Kidney (tissue), 14 donors: ENCODE data around the gene FAM83E. TPM values are rescaled to one million over a fixed set of nuclear protein-coding genes. Genes with fewer than 3 reads are reported as not detected.
A peak's percentile ranks its signal among the peaks of the same experiment; 100 is the strongest.

Experiments used
- DNase-seq, 5 donors: peaks; one replicate each; pipeline ENCODE4 v3.0.0-alpha.2; 2013 to 2020
- FAIRE-seq: peaks from 2 replicates; lab custom pipeline; 2012; peaks lifted over from hg19 to GRCh38; lab: Jason Lieb, UNC
- H3K27ac ChIP-seq, 2 donors: one replicate each; pipeline ENCODE4 v1.7.0; 2013; ENCODE audit warnings: low read depth in 2 of 2, low read length in 2 of 2, inconsistent platforms in 1 of 2
- H3K27me3 ChIP-seq: one replicate; pipeline ENCODE4 v1.7.1; 2013; ENCODE audit warnings: low read length, inconsistent platforms; ENCODE audit not compliant: control insufficient read depth, insufficient read depth
- H3K36me3 ChIP-seq, 3 donors: one replicate each; pipeline versions ENCODE4 v1.7.0 to v1.7.1; 2013; ENCODE audit warnings: low read length in 3 of 3, control low read depth in 1 of 3, inconsistent platforms in 1 of 3; ENCODE audit not compliant: insufficient read depth in 3 of 3, control insufficient read depth in 2 of 3
- H3K4me1 ChIP-seq, 3 donors: one replicate each; pipeline versions ENCODE4 v1.7.0 to v1.7.1; 2013; ENCODE audit warnings: low read length in 3 of 3, inconsistent platforms in 1 of 3, low read depth in 1 of 3; ENCODE audit not compliant: control insufficient read depth in 2 of 3, insufficient read depth in 2 of 3
- H3K4me3 ChIP-seq, 3 donors: one replicate each; pipeline versions ENCODE4 v1.7.0 to v1.8.1; 2013; ENCODE audit warnings: low read length in 3 of 3, control low read depth in 1 of 3, inconsistent platforms in 1 of 3
- H3K9ac ChIP-seq, 3 donors: one replicate each; pipeline versions ENCODE4 v1.7.0 to v1.7.1; 2013; ENCODE audit warnings: low read length in 3 of 3, control low read depth in 1 of 3, inconsistent platforms in 1 of 3
- H3K9me3 ChIP-seq, 3 donors: one replicate each; pipeline versions ENCODE4 v1.7.0 to v1.7.1; 2013; ENCODE audit warnings: low read length in 3 of 3, control low read depth in 1 of 3, inconsistent platforms in 1 of 3; ENCODE audit not compliant: control insufficient read depth in 2 of 3, insufficient read depth in 1 of 3
- CTCF ChIP-seq: IDR thresholded peaks from 3 replicates; pipeline ENCODE4 v1.5.1; 2012; ENCODE audit warnings: mild to moderate bottlenecking, moderate library complexity, borderline replicate concordance; ENCODE audit not compliant: insufficient read depth; ENCODE audit errors: extremely low read depth
- intact Hi-C: fragments of 100-400 bp; cut with DNase I; formaldehyde crosslinking; loops from one replicate; pipeline ENCODE4 v1.11.1; 2022
- polyA plus RNA-seq: library from polyadenylated mRNA; stranded (reverse); fragments of 350-450 nt; fragmentation: Illumina TruSeq; extraction: RNeasy Lipid Tissue Mini Kit (QIAGEN cat#74804); gene quantifications from one replicate; pipeline ENCODE4 v1.2.3, GENCODE V29; 2014; ENCODE audit warnings: low read depth, low replicate concordance; ENCODE audit not compliant: insufficient read depth
- total RNA-seq: library from RNA; stranded (reverse); fragmentation: NEBNext Ultra II Directional; extraction: Animal tissue kit (Norgen Biotek cat#: 25700); gene quantifications from one replicate; pipeline ENCODE4 v1.2.1, GENCODE V29; 2021
- donor health status: control.
- donor health status: control.
- donor health status: control.
- donor health status: control.
- donor health status: control.
- donor health status: DM: yes; HTN: yes; CAD: no.
- donor health status: Normal renal cell carcinoma (clear cell type).

Gene FAM83E
- total and polyA plus RNA-seq, 2 donors from 2014 or later, result 0.41 to 15.9 TPM

GRCh38 chr19:48575931-48576622, 38.8 kb downstream of the FAM83E start:
- TF ChIP-seq CTCF, result no peak
- FAIRE-seq, result no peak

GRCh38 chr19:48573163-48573505, 41.7 kb downstream of the FAM83E start:
- TF ChIP-seq CTCF, result no peak
- Histone ChIP-seq H3K4me1 (peaks cover 0 to 4% (median 0%) of the 10 kb centered on the region in 3 donors), H3K27me3 (no peaks in the 10 kb centered on the region), H3K4me3 (no peak overlapping the region), H3K27ac (no peak overlapping the region), H3K36me3 (no peaks in the 10 kb centered on the region), H3K9ac (no peak overlapping the region), H3K9me3 (no peaks in the 10 kb centered on the region)
- intact Hi-C loops, result no loop called here
- FAIRE-seq (no peak), DNase-seq (peak in 2 of 5 donors; percentile 54 to 65)

More at GRCh38 chr19:48575931-48576622, 38.8 kb downstream of the FAM83E start:
- H3K4me1 ChIP-seq, result no peaks in the 10 kb centered on the region
- no peaks in the 10 kb centered on the region for H3K27me3 ChIP-seq
- no peaks in the 10 kb centered on the region for H3K36me3 ChIP-seq
- no peak overlapping the region for H3K27ac ChIP-seq
- H3K9ac ChIP-seq, result no peak overlapping the region
- H3K4me3 ChIP-seq, result no peak overlapping the region
- DNase-seq, result no peak
- intact Hi-C loops, result no loop called here
- no peaks in the 10 kb centered on the region for H3K9me3 ChIP-seq

GRCh38 chr19:48571378-48572162, 43.3 kb downstream of the FAM83E start:
- Histone ChIP-seq H3K9me3 (no peaks in the 10 kb centered on the region), H3K27me3 (no peaks in the 10 kb centered on the region), H3K36me3 (no peaks in the 10 kb centered on the region), H3K4me1 (peaks cover 0 to 4% (median 0%) of the 10 kb centered on the region in 3 donors), H3K27ac (no peak overlapping the region), H3K9ac (no peak overlapping the region), H3K4me3 (no peak overlapping the region)
- FAIRE-seq (no peak), DNase-seq (no peak)
- no peak for TF ChIP-seq CTCF
- intact Hi-C loops, result no loop called here
